HEK293T (cell line): ENCODE results near the gene SHC4.

Experiments
- FOXK2 ChIP-seq: fragments of 450-650 bp; IDR thresholded peaks from 2 replicates; pipeline ENCODE4 v1.6.1; 2016; ENCODE audit warnings: mild to moderate bottlenecking
- SUZ12 ChIP-seq: fragments of 450-650 bp; IDR thresholded peaks from 2 replicates; pipeline ENCODE4 v1.6.1; 2016; ENCODE audit warnings: mild to moderate bottlenecking

DNA sequence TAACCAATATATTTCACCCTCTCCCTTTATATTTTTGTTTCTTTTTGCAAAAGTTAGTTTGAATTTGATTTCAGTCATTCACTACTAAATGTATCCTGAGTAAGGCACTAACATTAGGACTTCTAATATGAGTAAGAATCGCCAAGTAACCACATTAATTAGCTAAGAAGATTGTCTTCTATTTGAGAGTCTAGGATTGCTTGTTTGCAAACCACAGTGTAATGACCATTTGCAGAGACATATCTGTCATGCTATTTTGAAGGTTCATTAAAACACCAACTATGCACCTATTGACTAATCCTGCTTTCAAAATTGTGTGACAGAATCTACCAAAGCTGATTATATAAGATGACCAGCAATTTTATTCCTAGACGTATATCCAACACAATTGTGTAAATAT, 91.1 kb downstream of the SHC4 start:
- TF ChIP-seq FOXK2 (no peak), SUZ12 (no peak)
